A549 treated with CORT108297 at 1 μM for 4 hours (cell line): ENCODE data around the gene MT1X. TPM values are rescaled to one million over a fixed set of nuclear protein-coding genes. Genes with fewer than 3 reads are reported as not detected.

ENCODE experiments used
- total RNA-seq: library from RNA; stranded (reverse); fragments of 200-300 nt; extraction: Qiagen RNA extraction; gene quantifications from 5 replicates; pipeline ENCODE4 v1.2.3, GENCODE V29; 2022

The MT1X gene
- 213 to 332 TPM (median 241 TPM) in 5 replicates for total RNA-seq

DNA sequence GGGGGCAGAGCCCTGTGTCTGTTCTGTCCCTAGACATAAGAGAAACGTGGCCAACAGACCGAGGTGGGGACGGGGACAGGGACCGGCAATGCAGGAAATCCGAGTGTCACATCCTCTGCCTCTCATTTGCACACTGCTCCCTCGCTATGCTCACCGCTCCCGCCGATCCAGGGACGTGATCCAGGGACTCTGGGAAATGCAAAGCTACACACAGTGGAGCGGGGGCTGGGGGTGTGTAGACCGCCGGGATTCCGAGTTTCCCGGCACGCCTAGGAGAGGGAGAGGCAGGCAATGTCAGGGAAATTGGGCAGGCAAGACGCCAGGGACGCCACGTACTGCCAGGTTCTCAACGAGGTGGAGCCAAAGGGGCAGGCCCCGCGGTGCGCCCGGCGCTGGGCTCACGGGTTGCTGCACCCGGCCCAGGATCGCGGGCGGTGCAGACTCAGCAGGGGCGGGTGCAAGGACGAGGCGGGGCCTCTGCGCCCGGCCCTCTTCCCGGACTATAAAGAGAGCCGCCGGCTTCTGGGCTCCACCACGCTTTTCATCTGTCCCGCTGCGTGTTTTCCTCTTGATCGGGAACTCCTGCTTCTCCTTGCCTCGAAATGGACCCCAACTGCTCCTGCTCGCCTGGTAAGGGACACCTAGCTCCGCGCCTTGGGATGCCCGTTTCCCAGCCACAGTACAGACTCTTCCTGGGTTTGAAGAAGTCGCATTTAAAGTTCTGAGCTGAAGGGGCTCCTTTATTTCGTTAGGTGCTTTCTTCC, at the start of gene MT1X:
TSS of gene MT1X (plus strand) at position 532 of the 764 bp plus-strand sequence. CDS start at position 603, 71 bp downstream.

DNA sequence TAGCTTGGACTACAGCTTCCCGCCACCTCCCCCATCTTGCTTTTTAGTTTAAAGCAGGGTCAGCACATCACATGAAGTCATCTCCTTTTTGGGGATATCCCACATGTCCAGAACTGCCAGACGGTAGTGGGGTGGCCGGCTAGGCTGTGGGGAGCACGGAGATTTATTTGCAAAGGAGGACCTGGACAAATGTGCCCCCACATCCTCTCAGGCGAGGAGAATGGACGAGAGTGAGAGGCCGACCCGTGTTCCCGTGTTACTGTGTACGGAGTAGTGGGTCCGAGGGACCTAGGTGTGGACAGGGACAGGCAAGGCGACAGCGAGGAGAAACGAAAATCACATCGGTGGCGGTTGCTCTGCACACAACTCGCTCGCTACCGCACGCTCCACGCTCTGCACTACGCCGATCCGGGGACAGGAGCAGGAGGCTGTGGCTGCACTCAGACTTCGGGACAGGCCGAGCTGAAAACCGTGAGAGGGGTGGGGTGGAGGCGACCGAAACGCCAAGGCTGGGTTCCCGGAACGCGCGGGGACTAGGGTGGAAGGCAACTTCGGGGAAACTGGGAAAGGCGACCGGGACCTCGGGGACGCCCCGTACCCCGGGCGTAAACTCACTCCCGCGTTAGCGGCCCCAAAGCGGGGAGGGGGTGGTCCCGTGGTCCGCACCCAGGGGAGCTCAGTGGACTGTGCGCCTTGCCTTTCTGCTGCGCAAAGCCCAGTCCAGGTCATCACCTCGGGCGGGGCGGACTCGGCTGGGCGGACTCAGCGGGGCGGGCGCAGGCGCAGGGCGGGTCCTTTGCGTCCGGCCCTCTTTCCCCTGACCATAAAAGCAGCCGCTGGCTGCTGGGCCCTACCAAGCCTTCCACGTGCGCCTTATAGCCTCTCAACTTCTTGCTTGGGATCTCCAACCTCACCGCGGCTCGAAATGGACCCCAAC, 44.2 kb upstream of the MT1X start, which contains the start of gene MT1A:
TSS of gene MT1A (plus strand) at position 853 of the 937 bp plus-strand sequence. CDS start at position 926, 73 bp downstream.

DNA sequence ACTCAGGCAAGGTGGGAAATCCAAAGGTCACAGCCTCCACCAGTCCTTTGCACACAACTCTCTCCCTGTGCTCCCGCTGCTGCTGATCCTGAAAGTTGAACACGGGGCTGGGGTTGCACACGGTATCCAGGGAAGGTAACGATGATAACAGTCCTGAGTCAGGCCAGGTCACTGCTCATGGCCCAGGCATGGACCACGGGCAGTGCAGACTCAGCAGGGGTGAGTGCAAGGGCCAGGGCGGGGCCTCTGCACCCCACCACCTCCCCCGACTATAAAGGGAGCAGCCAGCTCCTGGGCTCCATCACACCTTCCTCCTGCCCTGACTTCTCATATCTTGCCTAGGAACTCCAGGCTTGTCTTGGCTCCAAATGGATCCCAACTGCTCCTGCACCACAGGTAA, 30.7 kb upstream of the MT1X start, which contains the start of gene MT1B:
TSS of gene MT1B (plus strand) at position 301 of the 400 bp plus-strand sequence. CDS start at position 369, 68 bp downstream.

DNA sequence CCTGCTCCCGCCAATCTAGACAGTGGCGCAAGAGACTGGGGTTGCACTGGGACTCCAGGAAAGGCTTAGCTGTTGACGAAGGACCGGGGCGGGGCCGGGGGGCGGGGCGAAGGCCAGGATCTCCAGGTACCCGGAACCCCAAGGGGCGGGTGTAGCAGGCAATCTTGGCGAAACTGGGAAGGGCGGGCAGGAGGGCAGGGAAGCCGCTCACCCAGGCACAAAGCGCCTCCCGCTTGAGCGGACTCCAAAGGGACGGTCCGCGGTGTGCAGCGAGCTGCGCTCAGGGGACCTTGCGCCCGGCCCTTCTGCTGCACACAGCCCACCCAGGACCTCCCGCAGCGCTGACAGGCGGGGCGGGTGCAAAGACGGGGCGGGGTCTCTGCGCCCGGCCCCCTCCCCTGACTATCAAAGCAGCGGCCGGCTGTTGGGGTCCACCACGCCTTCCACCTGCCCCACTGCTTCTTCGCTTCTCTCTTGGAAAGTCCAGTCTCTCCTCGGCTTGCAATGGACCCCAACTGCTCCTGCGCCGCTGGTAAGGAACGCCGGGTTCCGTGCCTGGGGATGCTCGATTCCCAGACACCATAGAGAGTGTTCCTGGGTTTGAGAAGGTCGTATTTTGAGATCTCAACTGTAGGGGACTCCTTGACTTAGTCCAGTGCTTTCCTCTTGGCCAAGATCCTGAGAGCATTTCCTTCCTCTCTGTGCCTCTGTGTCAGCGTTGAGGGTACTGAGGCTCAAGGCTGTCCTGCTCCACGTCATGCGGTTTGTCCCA, 24.5 kb upstream of the MT1X start, which contains the start of gene MT1F:
TSS of gene MT1F (plus strand) at position 405 of the 772 bp plus-strand sequence. CDS start at position 505, 100 bp downstream.

GRCh38 chr16:56667581-56668571, 14.4 kb upstream of the MT1X start, which contains the start of gene MT1G:
Gene MT1G (minus strand): TSS chr16:56668065. CDS start chr16:56667993, 72 bp downstream.

GRCh38 chr16:56669005-56669839, 13.0 kb upstream of the MT1X start, which contains the start of gene MT1H:
Gene MT1H (plus strand): TSS chr16:56669814. CDS start chr16:56669885, 71 bp downstream.

GRCh38 chr16:56729735-56730662, 47.7 kb downstream of the MT1X start, which contains the start of gene NUP93:
Gene NUP93 (plus strand): TSS chr16:56730129. CDS start chr16:56748248, 18,119 bp downstream.

Other genes with a start within 250 kb of the MT1X start
- gene NUDT21, start 231.1 kb upstream of the MT1X start, total RNA-seq: 94.5 to 123 TPM (median 114 TPM) in 5 replicates
- 67.4 to 106 TPM (median 73.5 TPM) in 5 replicates for gene OGFOD1, start 230.9 kb upstream of the MT1X start, total RNA-seq
- 15.9 to 24.3 TPM (median 18.7 TPM) in 5 replicates for gene BBS2, start 162.4 kb upstream of the MT1X start, total RNA-seq
- not detected in 5 replicates for gene MT4, start 117.4 kb upstream of the MT1X start, total RNA-seq
- gene MT3, start 92.9 kb upstream of the MT1X start, total RNA-seq: 0.28 to 0.43 TPM in 2 of 5 replicates, not detected in the others
- 843 to 1,140 TPM (median 930 TPM) in 5 replicates for gene MT2A, start 73.9 kb upstream of the MT1X start, total RNA-seq
- not detected in 5 replicates for gene MT1E, start 56.7 kb upstream of the MT1X start, total RNA-seq
- gene MT1M, start 49.8 kb upstream of the MT1X start, total RNA-seq: not detected in 5 replicates
- gene MT1A, start 43.8 kb upstream of the MT1X start, total RNA-seq: 17.2 to 22.0 TPM (median 18.8 TPM) in 5 replicates
- gene MT1B, start 30.6 kb upstream of the MT1X start, total RNA-seq: 0.30 TPM in 1 of 5 replicates, not detected in the others
- gene MT1F, start 24.5 kb upstream of the MT1X start, total RNA-seq: 11.8 to 21.5 TPM (median 13.0 TPM) in 5 replicates
- not detected in 5 replicates for gene MT1G, start 14.4 kb upstream of the MT1X start, total RNA-seq
- not detected in 5 replicates for gene MT1H, start 12.7 kb upstream of the MT1X start, total RNA-seq
- gene NUP93, start 47.7 kb downstream of the MT1X start, total RNA-seq: 87.0 to 104 TPM (median 101 TPM) in 5 replicates
- 0.02 TPM in 1 of 5 replicates, not detected in the others for gene SLC12A3, start 182.7 kb downstream of the MT1X start, total RNA-seq
- 80.5 to 104 TPM (median 84.9 TPM) in 5 replicates for gene HERPUD1, start 249.7 kb downstream of the MT1X start, total RNA-seq